GM12878 (cell line): ENCODE measurements around the gene IRX1. TPM values are rescaled to one million over a fixed set of nuclear protein-coding genes. Genes with fewer than 3 reads are reported as not detected.

Source experiments
- ATAC-seq: fragments of 200-7000 bp; cut with Tn5 transposase; 3 replicates; pipeline ENCODE4 v1.9.1; 2020; ENCODE audit warnings: mild to moderate bottlenecking, moderate library complexity
- BruUV-seq: library from RNA; stranded (reverse); fragments of 400-500 nt; replicated peaks from 2 replicates; lab custom pipeline; 2021; lab: Mats Ljungman, UMichigan
- CTCF ChIA-PET: fragments of 300-600 bp; sonication (Branson Sonifier 250); formaldehyde crosslinking; extraction: SDS; loops from one replicate; lab custom pipeline; 2021; ENCODE audit warnings: inconsistent platforms; lab: Yijun Ruan, JAX
- POLR2A ChIA-PET: fragments of 350-600 bp; formaldehyde crosslinking; extraction: SDS; loops from one replicate; lab custom pipeline; 2021; ENCODE audit warnings: inconsistent platforms; lab: Charles Lee
- RAD21 ChIA-PET: fragments of 300-600 bp; sonication (Branson Sonifier 250); formaldehyde crosslinking; loops from one replicate; lab custom pipeline; 2023; ENCODE audit warnings: antibody characterized with exemption; ENCODE audit not compliant: unreplicated experiment; lab: Charles Lee
- SMC1A ChIA-PET: fragments of 300-600 bp; sonication (Branson Sonifier 250); formaldehyde crosslinking; loops from one replicate; lab custom pipeline; 2023; ENCODE audit not compliant: unreplicated experiment, uncharacterized antibody; lab: Charles Lee
- DNase-seq: peaks from one replicate; pipeline ENCODE4 v3.0.0-alpha.2; 2011; ENCODE audit warnings: low read depth, low spot score
- FAIRE-seq: peaks from 3 replicates; lab custom pipeline; 2011; peaks lifted over from hg19 to GRCh38; lab: Jason Lieb, UNC
- H2AFZ ChIP-seq: 2 replicates; pipeline ENCODE4 v1.6.0; 2011; ENCODE audit warnings: low read depth, low read length, control low read depth; ENCODE audit not compliant: control insufficient read depth
- H3K27ac ChIP-seq: 2 replicates; pipeline ENCODE4 v1.5.1; 2011; ENCODE audit warnings: control low read depth; ENCODE audit not compliant: control insufficient read depth, insufficient read depth
- H3K27me3 ChIP-seq, 2 experiments: replicated peaks in 1 of 2; 2 replicates each; pipeline versions ENCODE4 v1.6.0 to v1.6.1; 2011; ENCODE audit warnings: low read length in 1 of 2; ENCODE audit not compliant: control insufficient read depth in 2 of 2, insufficient read depth in 2 of 2
- H3K36me3 ChIP-seq, 2 experiments: 2 replicates each; pipeline ENCODE4 v1.5.1; 2011; ENCODE audit warnings: low read length in 1 of 2; ENCODE audit not compliant: control insufficient read depth in 2 of 2, insufficient read depth in 2 of 2
- H3K4me1 ChIP-seq: 2 replicates; pipeline ENCODE4 v1.6.1; 2011; ENCODE audit warnings: mild to moderate bottlenecking, low read length, moderate library complexity, mixed read lengths; ENCODE audit not compliant: control insufficient read depth, insufficient read depth
- H3K4me2 ChIP-seq: 2 replicates; pipeline ENCODE4 v1.6.0; 2011; ENCODE audit warnings: control low read depth; ENCODE audit not compliant: control insufficient read depth, insufficient read depth
- H3K4me3 ChIP-seq: fragments of 200-600 bp; sonication (generic); 2 replicates; pipeline ENCODE4 v1.5.1; 2016
- H3K79me2 ChIP-seq: 2 replicates; pipeline ENCODE4 v1.6.0; 2011; ENCODE audit warnings: low read length; ENCODE audit not compliant: control insufficient read depth, insufficient read depth
- H3K9ac ChIP-seq: 2 replicates; pipeline ENCODE4 v1.8.0; 2011; ENCODE audit warnings: low read length, control low read depth, mixed read lengths; ENCODE audit not compliant: control insufficient read depth, insufficient read depth
- H3K9me3 ChIP-seq: replicated peaks from 3 replicates; pipeline ENCODE4 v1.5.1; 2011; ENCODE audit warnings: mild to moderate bottlenecking, low read length; ENCODE audit not compliant: control insufficient read depth, insufficient read depth
- H4K20me1 ChIP-seq: 2 replicates; pipeline ENCODE4 v1.6.0; 2011; ENCODE audit not compliant: control insufficient read depth, insufficient read depth
- CREB1 ChIP-seq: IDR thresholded peaks from 2 replicates; pipeline ENCODE4 v1.6.1; 2012; ENCODE audit warnings: low read depth, mild to moderate bottlenecking, inconsistent platforms
- SUPT20H ChIP-seq: IDR thresholded peaks from 2 replicates; pipeline ENCODE4 v1.6.1; 2011; ENCODE audit warnings: low read depth, mild to moderate bottlenecking, low read length, moderate library complexity, borderline replicate concordance; ENCODE audit not compliant: control insufficient read depth
- SUZ12 ChIP-seq: fragments of 200-600 bp; sonication (generic); IDR thresholded peaks from one replicate; pipeline ENCODE4 v1.6.1; 2018; ENCODE audit warnings: antibody characterized with exemption, mild to moderate bottlenecking; ENCODE audit not compliant: unreplicated experiment
- YBX1 ChIP-seq: fragments of 450-650 bp; IDR thresholded peaks from 2 replicates; pipeline ENCODE4 v1.6.1; 2016; ENCODE audit warnings: antibody characterized with exemption
- WGBS: methylation state at CpG from one replicate; pipeline ENCODE4 v1.1.6; 2016; ENCODE audit warnings: low lambda C conversion rate; ENCODE audit not compliant: insufficient replicate concordance, insufficient coverage; ENCODE audit errors: missing lambda C conversion rate; 5-methylcytosine and 5-hydroxymethylcytosine counted together
- in situ Hi-C: fragments of 300-500 bp; cut with MboI; formaldehyde crosslinking; loops from 9 replicates; pipeline ENCODE4 v1.14.3; 2018; ENCODE audit warnings: mixed read lengths
- intact Hi-C: fragments of 100-400 bp; cut with micrococcal nuclease; formaldehyde crosslinking; loops from one replicate; pipeline ENCODE4 v1.14.2; 2022; ENCODE audit not compliant: unreplicated experiment
- polyA plus RNA-seq, 11 experiments: library from polyadenylated mRNA; depleted of rRNA in 4 of 11; unstranded in 6 of 11; stranded (reverse) in 5 of 11; fragments of >200 nt; fragmentation: Nextera tagmentation in 4 of 11; fragmentation: Illumina TruSeq in 1 of 11; extraction: Ambion mirVana in 4 of 11; extraction: Trizol in 1 of 11; gene quantifications; 1 replicate in 1 of 11; 2 replicates in 10 of 11; pipeline versions ENCODE4 v1.2.1 to v1.2.3, GENCODE V29; 2011 to 2016; ENCODE audit warnings: inconsistent platforms in 2 of 11, missing spikeins in 2 of 11, low read depth in 1 of 11
- total RNA-seq, 4 experiments: library from RNA; depleted of rRNA in 3 of 4; stranded (reverse); fragments of >200 nt in 3 of 4; fragmentation: Illumina TruSeq in 1 of 4; extraction: Trizol in 1 of 4; gene quantifications; 2 replicates each; pipeline versions ENCODE4 v1.2.1 to v1.2.3, GENCODE V29; 2013 to 2021
- TF ChIP-seq, protein P1 (sequence below): fragments of 450-650 bp; IDR thresholded peaks from 2 replicates; pipeline ENCODE4 v1.6.1; 2017; ENCODE audit warnings: mild to moderate bottlenecking, low read depth, inconsistent platforms; ENCODE audit not compliant: poor library complexity, severe bottlenecking
- TF ChIP-seq, protein P2 (sequence below): IDR thresholded peaks from 2 replicates; pipeline ENCODE4 v1.6.1; 2011; ENCODE audit warnings: borderline replicate concordance, low read depth, mild to moderate bottlenecking, moderate library complexity, mixed read lengths, low read length; ENCODE audit not compliant: insufficient read depth; ENCODE audit errors: extremely low read length

The IRX1 gene
- total and polyA plus RNA-seq, 10 of the 15 experiments (the other 5 are each of a cell fraction or from before 2014, with no cell fraction given): not detected

DNA sequence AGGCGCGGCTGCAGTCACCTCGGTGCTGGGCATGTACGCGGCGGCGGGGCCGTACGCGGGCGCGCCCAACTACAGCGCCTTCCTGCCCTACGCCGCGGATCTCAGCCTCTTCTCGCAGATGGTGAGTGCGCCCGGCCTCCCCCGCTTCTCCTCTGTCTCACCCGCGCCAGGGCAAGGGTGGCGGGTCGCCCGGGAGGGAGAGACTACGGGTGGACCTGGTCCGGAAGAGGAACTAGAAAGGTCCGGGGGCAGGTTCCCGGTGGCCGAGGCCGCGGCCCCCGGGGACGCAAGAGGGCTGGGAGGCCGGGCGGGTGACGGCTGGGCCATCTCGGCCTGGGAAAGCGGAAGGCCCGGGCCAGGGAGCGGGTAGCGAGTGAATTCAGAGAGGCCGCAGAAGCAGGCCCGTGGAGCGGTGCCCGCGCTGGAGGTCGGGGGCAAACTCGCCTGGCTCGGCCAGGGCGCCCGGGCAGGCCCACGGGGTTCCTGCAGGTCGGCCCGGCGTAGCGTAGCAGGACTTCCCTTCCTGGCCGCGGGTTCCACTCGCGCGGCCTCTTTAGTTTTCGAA lies 711 bp downstream of the IRX1 start (continued):
- TF ChIP-seq, protein P1, sequence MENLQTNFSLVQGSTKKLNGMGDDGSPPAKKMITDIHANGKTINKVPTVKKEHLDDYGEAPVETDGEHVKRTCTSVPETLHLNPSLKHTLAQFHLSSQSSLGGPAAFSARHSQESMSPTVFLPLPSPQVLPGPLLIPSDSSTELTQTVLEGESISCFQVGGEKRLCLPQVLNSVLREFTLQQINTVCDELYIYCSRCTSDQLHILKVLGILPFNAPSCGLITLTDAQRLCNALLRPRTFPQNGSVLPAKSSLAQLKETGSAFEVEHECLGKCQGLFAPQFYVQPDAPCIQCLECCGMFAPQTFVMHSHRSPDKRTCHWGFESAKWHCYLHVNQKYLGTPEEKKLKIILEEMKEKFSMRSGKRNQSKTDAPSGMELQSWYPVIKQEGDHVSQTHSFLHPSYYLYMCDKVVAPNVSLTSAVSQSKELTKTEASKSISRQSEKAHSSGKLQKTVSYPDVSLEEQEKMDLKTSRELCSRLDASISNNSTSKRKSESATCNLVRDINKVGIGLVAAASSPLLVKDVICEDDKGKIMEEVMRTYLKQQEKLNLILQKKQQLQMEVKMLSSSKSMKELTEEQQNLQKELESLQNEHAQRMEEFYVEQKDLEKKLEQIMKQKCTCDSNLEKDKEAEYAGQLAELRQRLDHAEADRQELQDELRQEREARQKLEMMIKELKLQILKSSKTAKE: no peak
- TF ChIP-seq SUZ12: no peak
- TF ChIP-seq, protein P2, sequence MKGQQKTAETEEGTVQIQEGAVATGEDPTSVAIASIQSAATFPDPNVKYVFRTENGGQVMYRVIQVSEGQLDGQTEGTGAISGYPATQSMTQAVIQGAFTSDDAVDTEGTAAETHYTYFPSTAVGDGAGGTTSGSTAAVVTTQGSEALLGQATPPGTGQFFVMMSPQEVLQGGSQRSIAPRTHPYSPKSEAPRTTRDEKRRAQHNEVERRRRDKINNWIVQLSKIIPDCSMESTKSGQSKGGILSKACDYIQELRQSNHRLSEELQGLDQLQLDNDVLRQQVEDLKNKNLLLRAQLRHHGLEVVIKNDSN: no peak
- no peak for TF ChIP-seq YBX1
- TF ChIP-seq, all 136 proteins: peak for 0

DNA sequence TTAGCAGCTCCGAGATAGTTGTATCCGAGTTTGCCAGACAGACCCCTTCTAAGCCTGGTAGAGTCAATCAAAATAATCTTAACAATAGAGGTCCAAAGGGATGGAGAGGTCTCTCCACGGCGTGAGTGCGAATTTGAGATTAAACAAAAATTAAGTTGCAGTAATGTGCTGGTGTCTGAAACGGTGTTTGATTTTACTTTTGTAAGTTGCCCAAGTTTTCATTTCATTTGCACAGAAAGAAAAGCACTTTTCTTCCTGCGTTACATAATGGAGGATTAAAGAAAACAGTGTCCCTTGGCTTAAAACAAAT lies 1.2 kb downstream of the IRX1 start:
- Histone ChIP-seq H2AFZ (no peak overlapping the region), H3K27me3 (no peaks in the 10 kb centered on the region), H3K9me3 (peaks cover 2% of the 10 kb centered on the region; the same call in 1 of the 3 replicates), H3K4me3 (no peak overlapping the region), H3K4me1 (no peaks in the 10 kb centered on the region), H3K27ac (no peak overlapping the region), H3K79me2 (no peaks in the 10 kb centered on the region), H3K4me2 (no peak overlapping the region), H4K20me1 (no peaks in the 10 kb centered on the region), H3K9ac (no peak overlapping the region), H3K36me3 (no peaks in the 10 kb centered on the region)
- FAIRE-seq: no peak
- CTCF ChIA-PET: no interaction called here
- ATAC-seq: no peak
- no TSS peak for BruUV-seq
- RAD21 ChIA-PET: no interaction called here
- in situ Hi-C loops: no loop called here
- SMC1A ChIA-PET: no interaction called here
- intact Hi-C loops: no loop called here
- no peak for DNase-seq
- TF ChIP-seq CREB1 (no peak), SUPT20H (no peak)
- 42% methylated on average over 7 of the region's 7 CpGs for WGBS
- POLR2A ChIA-PET: no interaction called here
